Erythroblast (primary cell): ENCODE data around the gene PKMYT1.

Source experiments
- GATA1 ChIP-seq: IDR thresholded peaks from 2 replicates; pipeline ENCODE4 v1.6.1; 2011; ENCODE audit warnings: low read depth, mild to moderate bottlenecking, control low read depth, low read length, moderate library complexity
- POLR2A ChIP-seq: IDR thresholded peaks from 2 replicates; pipeline ENCODE4 v1.6.1; 2011; ENCODE audit warnings: mild to moderate bottlenecking, low read length

DNA sequence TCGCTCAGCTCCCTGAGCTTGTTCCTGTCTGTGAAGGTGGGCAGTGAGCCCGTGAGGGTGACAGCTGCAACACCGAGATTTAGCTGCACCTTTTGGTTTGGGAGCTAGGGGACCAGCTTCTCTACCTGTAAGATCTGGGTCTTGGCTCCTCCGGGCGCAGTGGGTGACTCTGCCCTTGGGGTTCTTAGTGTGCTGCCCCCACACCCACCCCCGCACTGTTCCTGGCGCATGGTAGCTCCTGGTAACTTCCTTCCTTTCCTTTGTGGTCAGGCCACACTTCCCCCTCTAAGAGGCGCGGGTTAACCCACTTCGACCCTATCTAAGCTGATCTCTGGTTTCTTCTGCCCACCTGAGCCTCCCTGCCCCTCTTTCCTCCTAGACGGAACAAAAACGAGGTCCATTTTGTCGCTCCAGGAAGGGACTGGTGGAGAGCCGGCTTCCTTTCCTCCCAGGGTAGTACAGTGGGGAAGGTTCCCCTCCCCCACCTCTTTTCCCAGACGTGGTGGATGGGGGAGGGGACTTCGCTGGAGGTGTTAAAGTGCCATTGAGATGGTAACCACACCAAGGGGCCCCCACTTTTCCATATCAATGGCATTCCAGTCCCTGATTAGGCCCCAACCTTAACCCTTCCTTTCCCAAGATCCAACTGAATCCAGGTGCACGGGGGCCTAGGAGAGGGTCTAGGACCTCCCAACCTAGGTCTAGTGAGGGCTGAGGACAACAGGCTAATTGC lies 27.9 kb upstream of the PKMYT1 start:
- TF ChIP-seq POLR2A (no peak), GATA1 (no peak)
